HepG2 (cell line): ENCODE data around the gene TEKT5. TPM values are rescaled to one million over a fixed set of nuclear protein-coding genes. Genes with fewer than 3 reads are reported as not detected.

Experiments used
- AKAP8 ChIP-seq: sonication (generic); formaldehyde crosslinking; IDR thresholded peaks from 2 replicates; pipeline ENCODE4 v1.5.1; 2020; ENCODE audit warnings: mild to moderate bottlenecking, missing genetic modification reagents
- CBX2 ChIP-seq, 2 experiments: fragments of 200-600 bp in 1 of 2; sonication (generic); formaldehyde crosslinking in 1 of 2; IDR thresholded peaks; 2 replicates each; pipeline versions ENCODE4 v1.7.0 to v1.8.1; 2018 to 2022; ENCODE audit warnings: low read depth in 2 of 2, low read length in 1 of 2, mild to moderate bottlenecking in 1 of 2, missing genetic modification reagents in 1 of 2
- PTBP1 ChIP-seq: fragments of 200-400 bp; formaldehyde crosslinking; IDR thresholded peaks from 2 replicates; pipeline ENCODE4 v1.6.1; 2018; ENCODE audit warnings: low read length, low read depth; ENCODE audit not compliant: poor library complexity, severe bottlenecking
- SNRNP70 ChIP-seq: fragments of 200-400 bp; formaldehyde crosslinking; IDR thresholded peaks from 2 replicates; pipeline ENCODE4 v1.6.1; 2017; ENCODE audit warnings: mild to moderate bottlenecking, low read depth, low read length, moderate library complexity
- TBX3 ChIP-seq: fragments of 450-650 bp; IDR thresholded peaks from 2 replicates; pipeline ENCODE4 v1.6.1; 2017; ENCODE audit warnings: antibody characterized with exemption, mild to moderate bottlenecking, inconsistent platforms, borderline replicate concordance
- THAP7 ChIP-seq: sonication (generic); formaldehyde crosslinking; IDR thresholded peaks from 2 replicates; pipeline ENCODE4 v1.8.1; 2023; ENCODE audit warnings: mild to moderate bottlenecking, missing genetic modification reagents
- WIZ ChIP-seq: sonication (generic); formaldehyde crosslinking; IDR thresholded peaks from 2 replicates; pipeline ENCODE4 v1.5.1; 2020; ENCODE audit warnings: mild to moderate bottlenecking, missing genetic modification reagents
- ZBTB26 ChIP-seq: IDR thresholded peaks from 2 replicates; pipeline ENCODE4 v1.6.1; 2016; ENCODE audit warnings: missing compliant biosample characterization, missing genetic modification reagents, borderline replicate concordance
- ZNF160 ChIP-seq: sonication (generic); formaldehyde crosslinking; IDR thresholded peaks from 2 replicates; pipeline ENCODE4 v1.8.0; 2022; ENCODE audit warnings: mild to moderate bottlenecking, inconsistent platforms, missing genetic modification reagents
- ZNF672 ChIP-seq: sonication (generic); formaldehyde crosslinking; IDR thresholded peaks from 2 replicates; pipeline ENCODE4 v1.8.1; 2022; ENCODE audit warnings: missing genetic modification reagents
- polyA plus RNA-seq, 8 experiments: library from polyadenylated mRNA; depleted of rRNA in 3 of 8; stranded (reverse) in 7 of 8; unstranded in 1 of 8; fragments of >200 nt; fragmentation: Illumina TruSeq in 4 of 8; extraction: Trizol in 4 of 8; gene quantifications; 2 replicates each; pipeline versions ENCODE4 v1.2.1 to v1.2.3, GENCODE V29; 2011 to 2016; ENCODE audit warnings: low read depth in 4 of 8, missing spikeins in 1 of 8, mixed read lengths in 1 of 8; ENCODE audit not compliant: insufficient read depth in 1 of 8
- total RNA-seq, 5 experiments: library from RNA; depleted of rRNA; stranded (reverse); fragments of >200 nt; fragmentation: Illumina TruSeq; extraction: Trizol; gene quantifications; 2 replicates each; pipeline ENCODE4 v1.2.3, GENCODE V29; 2016; ENCODE audit warnings: low read depth in 1 of 5
- TF ChIP-seq, protein P1 (sequence below): sonication (generic); formaldehyde crosslinking; IDR thresholded peaks from 2 replicates; pipeline ENCODE4 v1.4.0; 2020; ENCODE audit warnings: missing genetic modification reagents, borderline replicate concordance
- TF ChIP-seq, protein P2 (sequence below): sonication (generic); formaldehyde crosslinking; conservative IDR thresholded peaks from 2 replicates; pipeline ENCODE4 v1.4.0; 2020; ENCODE audit warnings: mild to moderate bottlenecking, missing genetic modification reagents, moderate library complexity

The TEKT5 gene
- total and polyA plus RNA-seq, 2 of the 13 experiments (the other 11 are each of a cell fraction or from before 2014, with no cell fraction given) = 0.16 TPM; not detected in 1

DNA sequence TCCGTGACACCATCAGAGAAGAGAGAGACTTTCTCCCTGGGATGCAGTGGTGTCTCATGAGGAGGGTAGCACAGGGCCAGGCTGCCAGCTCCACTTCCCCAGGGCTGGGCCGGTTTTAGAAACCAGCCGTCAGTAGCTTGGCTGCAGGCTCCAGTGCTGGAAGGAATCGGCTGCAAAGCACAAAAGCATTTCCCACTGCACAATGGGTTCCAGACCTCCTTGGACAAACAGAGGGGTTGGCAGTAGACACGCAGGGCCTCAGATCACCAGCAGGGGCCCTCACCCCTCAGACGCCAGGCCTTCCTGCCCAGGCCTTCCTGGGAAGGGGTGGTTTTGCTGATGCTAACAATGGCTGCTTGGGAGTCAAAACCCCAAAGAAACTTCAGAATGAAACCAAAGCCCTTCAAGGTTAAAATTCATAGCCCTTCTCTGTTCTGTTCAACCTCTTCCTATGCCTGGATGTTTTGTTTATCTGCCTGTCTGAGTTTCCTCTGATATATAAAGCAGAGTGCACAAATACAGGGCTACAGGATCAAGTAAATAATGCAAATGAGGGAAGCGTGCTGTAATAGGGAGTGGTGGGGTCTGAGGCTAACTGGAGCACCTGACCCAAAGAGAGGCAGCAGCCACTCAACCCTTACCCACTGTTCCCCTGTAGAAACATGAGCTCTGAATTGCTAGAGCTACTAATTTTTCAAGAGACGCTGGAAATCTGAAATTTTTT is 26.2 kb downstream of the TEKT5 start (continued):
- TF ChIP-seq, protein P1, sequence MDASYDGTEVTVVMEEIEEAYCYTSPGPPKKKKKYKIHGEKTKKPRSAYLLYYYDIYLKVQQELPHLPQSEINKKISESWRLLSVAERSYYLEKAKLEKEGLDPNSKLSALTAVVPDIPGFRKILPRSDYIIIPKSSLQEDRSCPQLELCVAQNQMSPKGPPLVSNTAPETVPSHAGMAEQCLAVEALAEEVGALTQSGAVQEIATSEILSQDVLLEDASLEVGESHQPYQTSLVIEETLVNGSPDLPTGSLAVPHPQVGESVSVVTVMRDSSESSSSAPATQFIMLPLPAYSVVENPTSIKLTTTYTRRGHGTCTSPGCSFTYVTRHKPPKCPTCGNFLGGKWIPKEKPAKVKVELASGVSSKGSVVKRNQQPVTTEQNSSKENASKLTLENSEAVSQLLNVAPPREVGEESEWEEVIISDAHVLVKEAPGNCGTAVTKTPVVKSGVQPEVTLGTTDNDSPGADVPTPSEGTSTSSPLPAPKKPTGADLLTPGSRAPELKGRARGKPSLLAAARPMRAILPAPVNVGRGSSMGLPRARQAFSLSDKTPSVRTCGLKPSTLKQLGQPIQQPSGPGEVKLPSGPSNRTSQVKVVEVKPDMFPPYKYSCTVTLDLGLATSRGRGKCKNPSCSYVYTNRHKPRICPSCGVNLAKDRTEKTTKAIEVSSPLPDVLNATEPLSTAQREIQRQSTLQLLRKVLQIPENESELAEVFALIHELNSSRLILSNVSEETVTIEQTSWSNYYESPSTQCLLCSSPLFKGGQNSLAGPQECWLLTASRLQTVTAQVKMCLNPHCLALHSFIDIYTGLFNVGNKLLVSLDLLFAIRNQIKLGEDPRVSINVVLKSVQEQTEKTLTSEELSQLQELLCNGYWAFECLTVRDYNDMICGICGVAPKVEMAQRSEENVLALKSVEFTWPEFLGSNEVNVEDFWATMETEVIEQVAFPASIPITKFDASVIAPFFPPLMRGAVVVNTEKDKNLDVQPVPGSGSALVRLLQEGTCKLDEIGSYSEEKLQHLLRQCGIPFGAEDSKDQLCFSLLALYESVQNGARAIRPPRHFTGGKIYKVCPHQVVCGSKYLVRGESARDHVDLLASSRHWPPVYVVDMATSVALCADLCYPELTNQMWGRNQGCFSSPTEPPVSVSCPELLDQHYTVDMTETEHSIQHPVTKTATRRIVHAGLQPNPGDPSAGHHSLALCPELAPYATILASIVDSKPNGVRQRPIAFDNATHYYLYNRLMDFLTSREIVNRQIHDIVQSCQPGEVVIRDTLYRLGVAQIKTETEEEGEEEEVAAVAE = no peak
- TF ChIP-seq THAP7 (CRISPR knock-in tag) (no peak), SNRNP70 (no peak), ZNF160 (CRISPR knock-in tag) (no peak), TBX3 (no peak), AKAP8 (CRISPR knock-in tag) (0 out of 2 replicates have a peak, but pooled peaks have one; percentile 49), CBX2 (IDR thresholded peaks at IDR 0.05; ENCODE audit: low read depth, low read length) (no peak), CBX2 (CRISPR knock-in tag; IDR thresholded peaks at IDR 0.05; ENCODE audit: low read depth) (no peak), ZBTB26 (no peak), ZNF672 (CRISPR knock-in tag) (no peak), PTBP1 (no peak), WIZ (no peak)
- TF ChIP-seq, protein P2, sequence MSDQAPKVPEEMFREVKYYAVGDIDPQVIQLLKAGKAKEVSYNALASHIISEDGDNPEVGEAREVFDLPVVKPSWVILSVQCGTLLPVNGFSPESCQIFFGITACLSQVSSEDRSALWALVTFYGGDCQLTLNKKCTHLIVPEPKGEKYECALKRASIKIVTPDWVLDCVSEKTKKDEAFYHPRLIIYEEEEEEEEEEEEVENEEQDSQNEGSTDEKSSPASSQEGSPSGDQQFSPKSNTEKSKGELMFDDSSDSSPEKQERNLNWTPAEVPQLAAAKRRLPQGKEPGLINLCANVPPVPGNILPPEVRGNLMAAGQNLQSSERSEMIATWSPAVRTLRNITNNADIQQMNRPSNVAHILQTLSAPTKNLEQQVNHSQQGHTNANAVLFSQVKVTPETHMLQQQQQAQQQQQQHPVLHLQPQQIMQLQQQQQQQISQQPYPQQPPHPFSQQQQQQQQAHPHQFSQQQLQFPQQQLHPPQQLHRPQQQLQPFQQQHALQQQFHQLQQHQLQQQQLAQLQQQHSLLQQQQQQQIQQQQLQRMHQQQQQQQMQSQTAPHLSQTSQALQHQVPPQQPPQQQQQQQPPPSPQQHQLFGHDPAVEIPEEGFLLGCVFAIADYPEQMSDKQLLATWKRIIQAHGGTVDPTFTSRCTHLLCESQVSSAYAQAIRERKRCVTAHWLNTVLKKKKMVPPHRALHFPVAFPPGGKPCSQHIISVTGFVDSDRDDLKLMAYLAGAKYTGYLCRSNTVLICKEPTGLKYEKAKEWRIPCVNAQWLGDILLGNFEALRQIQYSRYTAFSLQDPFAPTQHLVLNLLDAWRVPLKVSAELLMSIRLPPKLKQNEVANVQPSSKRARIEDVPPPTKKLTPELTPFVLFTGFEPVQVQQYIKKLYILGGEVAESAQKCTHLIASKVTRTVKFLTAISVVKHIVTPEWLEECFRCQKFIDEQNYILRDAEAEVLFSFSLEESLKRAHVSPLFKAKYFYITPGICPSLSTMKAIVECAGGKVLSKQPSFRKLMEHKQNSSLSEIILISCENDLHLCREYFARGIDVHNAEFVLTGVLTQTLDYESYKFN (CRISPR knock-in tag) = no peak
